ENCODE measurements around the gene TFAP2D. TPM values are rescaled to one million over a fixed set of nuclear protein-coding genes. Genes with fewer than 3 reads are reported as not detected.

Gene TFAP2D
- total and polyA plus RNA-seq, 12 donors: not detected

GRCh38 chr6:50820869-50821264, 107.5 kb downstream of the TFAP2D start:
- WGBS, 4 donors: 4 to 13% (median 10%) methylated on average over 5 of the region's 5 CpGs
- H3K4me3 ChIP-seq: no peak overlapping the region
- peaks cover 8 to 13% of the 10 kb centered on the region in 2 donors for H3K4me1 ChIP-seq (replicated peaks in 1 of 2)
- no peaks in the 10 kb centered on the region for H3K36me3 ChIP-seq (replicated peaks in 1 of 2)
- TF ChIP-seq, protein P1, sequence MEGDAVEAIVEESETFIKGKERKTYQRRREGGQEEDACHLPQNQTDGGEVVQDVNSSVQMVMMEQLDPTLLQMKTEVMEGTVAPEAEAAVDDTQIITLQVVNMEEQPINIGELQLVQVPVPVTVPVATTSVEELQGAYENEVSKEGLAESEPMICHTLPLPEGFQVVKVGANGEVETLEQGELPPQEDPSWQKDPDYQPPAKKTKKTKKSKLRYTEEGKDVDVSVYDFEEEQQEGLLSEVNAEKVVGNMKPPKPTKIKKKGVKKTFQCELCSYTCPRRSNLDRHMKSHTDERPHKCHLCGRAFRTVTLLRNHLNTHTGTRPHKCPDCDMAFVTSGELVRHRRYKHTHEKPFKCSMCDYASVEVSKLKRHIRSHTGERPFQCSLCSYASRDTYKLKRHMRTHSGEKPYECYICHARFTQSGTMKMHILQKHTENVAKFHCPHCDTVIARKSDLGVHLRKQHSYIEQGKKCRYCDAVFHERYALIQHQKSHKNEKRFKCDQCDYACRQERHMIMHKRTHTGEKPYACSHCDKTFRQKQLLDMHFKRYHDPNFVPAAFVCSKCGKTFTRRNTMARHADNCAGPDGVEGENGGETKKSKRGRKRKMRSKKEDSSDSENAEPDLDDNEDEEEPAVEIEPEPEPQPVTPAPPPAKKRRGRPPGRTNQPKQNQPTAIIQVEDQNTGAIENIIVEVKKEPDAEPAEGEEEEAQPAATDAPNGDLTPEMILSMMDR (IDR thresholded peaks at IDR 0.05): no peak
- no peak for TF ChIP-seq POLR2A (IDR thresholded peaks at IDR 0.05)
- DNase-seq: no peak
- H3K27ac ChIP-seq: peak overlapping the region in 1 of 5 donors; percentile 70
- intact Hi-C loops (cut with DNase I): no loop called here
- H3K9me3 ChIP-seq (replicated peaks in 1 of 3): no peaks in the 10 kb centered on the region
- H3K27me3 ChIP-seq: peaks cover 87% of the 10 kb centered on the region

DNA sequence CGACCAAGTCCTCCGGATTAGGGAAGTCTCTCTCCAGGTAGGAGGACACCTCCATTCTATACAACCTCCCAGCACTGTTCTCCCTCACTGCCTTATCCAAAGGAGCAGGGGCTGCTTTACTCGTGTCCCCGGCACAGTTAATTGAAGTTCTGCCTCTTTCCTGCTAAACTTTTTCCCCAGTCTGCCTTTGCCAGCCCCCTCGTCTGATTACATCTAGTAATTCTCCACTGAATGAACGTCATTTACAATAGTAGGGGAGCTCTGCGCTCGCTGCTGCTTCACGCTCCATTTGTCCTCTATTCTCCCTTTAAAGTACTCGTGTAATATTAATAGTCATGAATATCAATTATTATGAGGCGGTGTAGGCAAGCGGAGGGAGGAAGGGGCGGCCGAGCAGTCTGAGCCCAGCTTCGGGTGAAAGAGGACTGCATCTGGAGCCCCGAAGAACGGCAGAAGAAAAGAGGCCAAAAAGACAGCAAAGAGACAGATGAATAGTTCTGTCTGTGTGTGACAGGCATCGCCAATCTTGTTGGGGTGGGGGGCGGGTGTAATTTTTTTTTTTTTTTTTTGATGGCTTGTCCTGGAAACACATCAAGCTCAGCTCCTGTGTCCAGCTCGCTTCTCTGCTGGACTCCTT, 108.2 kb downstream of the TFAP2D start:
- peak overlapping the region in 1 of 5 donors; percentile 70 for H3K27ac ChIP-seq
- H3K36me3 ChIP-seq (replicated peaks in 1 of 2): no peaks in the 10 kb centered on the region
- H3K27me3 ChIP-seq: peaks cover 94% of the 10 kb centered on the region
- intact Hi-C loops (cut with DNase I): no loop called here
- H3K4me1 ChIP-seq (replicated peaks in 1 of 2): peaks cover 8 to 13% of the 10 kb centered on the region in 2 donors
- no peak for DNase-seq
- no peaks in the 10 kb centered on the region for H3K9me3 ChIP-seq (replicated peaks in 1 of 3)
- WGBS, 4 donors: 2 to 6% (median 5%) methylated on average over 20 of the region's 20 CpGs
- H3K4me3 ChIP-seq: no peak overlapping the region
- TF ChIP-seq, protein P1 (IDR thresholded peaks at IDR 0.05): no peak
- no peak for TF ChIP-seq POLR2A (IDR thresholded peaks at IDR 0.05)

- intact Hi-C loops (cut with DNase I): no loop called here
- peaks cover 92% of the 10 kb centered on the region for H3K27me3 ChIP-seq
- 2 to 6% (median 4%) methylated on average over 6 of the region's 6 CpGs for WGBS, 4 donors
Observed at GRCh38 chr6:50822078-50822476, 108.8 kb downstream of the TFAP2D start.

More at GRCh38 chr6:50822078-50822476, 108.8 kb downstream of the TFAP2D start:
- Histone ChIP-seq H3K4me1 (replicated peaks in 1 of 2) (peaks cover 8 to 13% of the 10 kb centered on the region in 2 donors), H3K36me3 (replicated peaks in 1 of 2) (no peaks in the 10 kb centered on the region), H3K27ac (peak overlapping the region in 1 of 5 donors; percentile 70), H3K9me3 (replicated peaks in 1 of 3) (no peaks in the 10 kb centered on the region), H3K4me3 (no peak overlapping the region)
- no peak for DNase-seq
- TF ChIP-seq POLR2A (IDR thresholded peaks at IDR 0.05): no peak
- TF ChIP-seq, protein P1 (IDR thresholded peaks at IDR 0.05): no peak

Other genes starting within 250 kb of the TFAP2D start
- gene TFAP2B, start 105.3 kb downstream of the TFAP2D start, total RNA-seq: 1 to 10 TPM in 4 of 9 donors, under 1 TPM in 2, not detected in 3; 0.19 to 6.6 (median 2.0) TPM
- 1 to 10 TPM; 2.4 to 7.1 (median 3.0) TPM for gene TFAP2B, start 105.3 kb downstream of the TFAP2D start, polyA plus RNA-seq

Data from adrenal gland (tissue), 12 donors.